ENCODE data around the gene PLTP. TPM values are rescaled to one million over a fixed set of nuclear protein-coding genes. Genes with fewer than 3 reads are reported as not detected.
"Not testable (repeated sequence)": the region's sequence is repeated elsewhere in the genome, so short reads cannot be mapped to it uniquely, and the experiment has no call there.

Gene PLTP
- total RNA-seq, 1 experiment from 2014 or later, result 62.5 TPM

DNA sequence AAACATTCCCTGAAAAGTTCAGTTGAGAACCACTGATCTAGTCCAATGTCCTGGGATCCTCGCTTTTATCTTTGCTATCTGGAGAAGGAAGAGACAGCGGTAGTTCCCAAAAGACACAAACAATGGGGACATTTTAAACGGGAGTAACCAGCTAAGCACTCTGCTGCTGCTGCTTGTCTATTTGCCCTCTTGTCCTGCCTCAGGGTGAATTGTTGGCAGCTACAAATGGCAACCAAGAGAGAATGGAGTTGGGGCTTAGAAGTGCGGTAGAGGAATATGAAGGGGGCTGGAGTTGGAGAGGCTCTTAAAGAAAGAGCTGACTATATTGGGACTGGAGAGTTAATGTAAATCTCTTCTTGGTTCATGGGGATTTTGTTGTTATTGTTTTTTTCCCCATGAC lies 37.4 kb downstream of the PLTP start:
- Histone ChIP-seq H3K14ac (ENCODE audit: insufficient read depth, low read length) (no peak overlapping the region), H3K27ac (ENCODE audit: insufficient read length, low read depth, low read length) (no peak overlapping the region), H2BK5ac (ENCODE audit: insufficient read length, low read length) (no peak overlapping the region), H2AK5ac (ENCODE audit: insufficient read length, low read length) (no peak overlapping the region), H3K9me3 (ENCODE audit: control insufficient read depth, low read depth, low read length) (no peaks in the 10 kb centered on the region), H2BK15ac (ENCODE audit: low read depth, low read length) (no peak overlapping the region), H4K8ac (replicated peaks; ENCODE audit: insufficient read length, low read depth, low read length) (no peak overlapping the region), H3K79me1 (ENCODE audit: insufficient read depth, low read depth, low read length, poor library complexity, severe bottlenecking) (no peaks in the 10 kb centered on the region), H3K27me3 (ENCODE audit: insufficient read depth, low read length) (no peaks in the 10 kb centered on the region), H2AFZ (ENCODE audit: low read length) (no peak overlapping the region), H2BK12ac (ENCODE audit: insufficient read length, low read depth, low read length) (no peak overlapping the region), H4K20me1 (ENCODE audit: control insufficient read depth, insufficient read depth, insufficient read length) (no peaks in the 10 kb centered on the region), H3K4me1 (ENCODE audit: insufficient read depth, low read length) (no peaks in the 10 kb centered on the region; the same call in 1 of the 2 replicates), H3K23me2 (ENCODE audit: insufficient read length, low read depth, low read length, poor library complexity, severe bottlenecking) (no peaks in the 10 kb centered on the region), H3K79me2 (ENCODE audit: insufficient read depth, low read length) (no peaks in the 10 kb centered on the region), H4K91ac (ENCODE audit: insufficient read length, low read depth, low read length) (no peak overlapping the region), H3K4me2 (ENCODE audit: insufficient read depth, insufficient read length, low read length) (no peak overlapping the region), H2BK20ac (ENCODE audit: low read depth, low read length, poor library complexity, severe bottlenecking) (no peak overlapping the region), H3K18ac (ENCODE audit: insufficient read length, low read depth, low read length) (no peak overlapping the region), H3K23ac (ENCODE audit: insufficient read length, low read depth, low read length) (no peak overlapping the region), H3T11ph (ENCODE audit: low read length) (no peak overlapping the region), H3K4ac (ENCODE audit: low read depth, low read length) (no peak overlapping the region), H3K56ac (ENCODE audit: insufficient read length, low read depth, low read length) (no peak overlapping the region), H2BK120ac (ENCODE audit: low read depth, low read length, poor library complexity, severe bottlenecking) (no peak overlapping the region), H4K5ac (ENCODE audit: insufficient read length, low read depth, low read length) (no peak overlapping the region), H3K9ac (ENCODE audit: extremely low read depth, insufficient read length, low read length) (no peak overlapping the region)
- Mint-ChIP-seq H3K9me3 (no peaks in the 10 kb centered on the region), H3K36me3 (ENCODE audit: insufficient read depth in 1 of 3, low read depth in 3 of 3) (peaks cover 0 to 12% (median 0%) of the 10 kb centered on the region in 3 experiments; a peak in 3 of 7 replicates), H3K4me3 (no peak overlapping the region), H3K27me3 (ENCODE audit: low read depth) (no peaks in the 10 kb centered on the region), H3K27ac (no peak overlapping the region; a peak in 1 of 7 replicates), H3K4me1 (no peaks in the 10 kb centered on the region)
- WGBS (ENCODE audit: extremely low coverage, insufficient read length, low lambda C conversion rate), result no CpG with 5 or more reads among the region's 4 CpGs
- DNase-seq, result no peak
- no peak for TF ChIP-seq CTCF (conservative IDR thresholded peaks at IDR 0.05)

DNA sequence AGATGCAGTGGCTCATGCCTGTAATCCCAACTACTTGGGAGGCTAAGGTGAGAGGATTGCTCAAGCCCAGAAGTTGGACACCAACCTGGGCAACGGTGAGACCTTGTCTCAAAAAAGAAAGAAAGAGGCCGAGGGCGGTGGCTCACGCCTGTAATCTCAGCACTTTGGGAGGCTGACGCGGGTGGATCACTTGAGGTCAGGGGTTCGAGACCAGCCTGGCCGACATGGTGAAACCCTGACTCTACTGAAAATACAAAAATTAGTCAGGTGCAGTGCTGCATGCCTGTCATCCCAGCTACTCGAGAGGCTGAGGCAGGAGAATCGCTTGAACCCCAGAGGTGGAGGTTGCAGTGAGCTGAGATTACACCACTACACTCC lies 37.9 kb downstream of the PLTP start:
- H2AFZ ChIP-seq (ENCODE audit: low read length); H3K27ac Mint-ChIP-seq; H3K4me1 Mint-ChIP-seq; H4K20me1 ChIP-seq (ENCODE audit: control insufficient read depth, insufficient read depth, insufficient read length); H3K23me2 ChIP-seq (ENCODE audit: insufficient read length, low read depth, low read length, poor library complexity, severe bottlenecking); H3K27me3 Mint-ChIP-seq (ENCODE audit: low read depth); H4K91ac ChIP-seq (ENCODE audit: insufficient read length, low read depth, low read length); H3K4me3 Mint-ChIP-seq; DNase-seq; H3K27me3 ChIP-seq (ENCODE audit: insufficient read depth, low read length); H2BK120ac ChIP-seq (ENCODE audit: low read depth, low read length, poor library complexity, severe bottlenecking); H4K8ac ChIP-seq (replicated peaks; ENCODE audit: insufficient read length, low read depth, low read length); H3T11ph ChIP-seq (ENCODE audit: low read length); H3K4me2 ChIP-seq (ENCODE audit: insufficient read depth, insufficient read length, low read length); H3K23ac ChIP-seq (ENCODE audit: insufficient read length, low read depth, low read length); H3K79me1 ChIP-seq (ENCODE audit: insufficient read depth, low read depth, low read length, poor library complexity, severe bottlenecking); H3K27ac ChIP-seq (ENCODE audit: insufficient read length, low read depth, low read length); H2BK5ac ChIP-seq (ENCODE audit: insufficient read length, low read length); H3K9ac ChIP-seq (ENCODE audit: extremely low read depth, insufficient read length, low read length); H3K79me2 ChIP-seq (ENCODE audit: insufficient read depth, low read length); H2AK5ac ChIP-seq (ENCODE audit: insufficient read length, low read length); H3K14ac ChIP-seq (ENCODE audit: insufficient read depth, low read length); H3K9me3 Mint-ChIP-seq; H3K4me1 ChIP-seq (ENCODE audit: insufficient read depth, low read length); H3K9me3 ChIP-seq (ENCODE audit: control insufficient read depth, low read depth, low read length); H2BK20ac ChIP-seq (ENCODE audit: low read depth, low read length, poor library complexity, severe bottlenecking); H3K18ac ChIP-seq (ENCODE audit: insufficient read length, low read depth, low read length); H3K56ac ChIP-seq (ENCODE audit: insufficient read length, low read depth, low read length); H2BK15ac ChIP-seq (ENCODE audit: low read depth, low read length); H3K4ac ChIP-seq (ENCODE audit: low read depth, low read length); H2BK12ac ChIP-seq (ENCODE audit: insufficient read length, low read depth, low read length); H4K5ac ChIP-seq (ENCODE audit: insufficient read length, low read depth, low read length): not testable (repeated sequence)
- peaks cover 0 to 12% (median 0%) of the 10 kb centered on the region in 3 experiments; a peak in 3 of 7 replicates for H3K36me3 Mint-ChIP-seq (ENCODE audit: insufficient read depth in 1 of 3, low read depth in 3 of 3)
- WGBS (ENCODE audit: extremely low coverage, insufficient read length, low lambda C conversion rate), result no CpG with 5 or more reads among the region's 10 CpGs
